K562 (cell line): ENCODE data around the gene HDHD3. TPM values are rescaled to one million over a fixed set of nuclear protein-coding genes. Genes with fewer than 3 reads are reported as not detected.

ENCODE experiments used
- ASH1L ChIP-seq: fragments of 450-650 bp; IDR thresholded peaks from 2 replicates; pipeline ENCODE4 v1.6.1; 2018; ENCODE audit warnings: borderline replicate concordance, mild to moderate bottlenecking, low read depth; ENCODE audit not compliant: partially characterized antibody
- BDP1 ChIP-seq: IDR thresholded peaks from 3 replicates; pipeline ENCODE4 v1.6.1; 2011; ENCODE audit not compliant: insufficient read length, insufficient read depth
- BRD4 ChIP-seq: fragments of 200-600 bp; sonication (generic); IDR thresholded peaks from 2 replicates; pipeline ENCODE4 v1.6.1; 2017; ENCODE audit warnings: inconsistent platforms
- CHD4 ChIP-seq: fragments of 200-600 bp; sonication (generic); IDR thresholded peaks from 3 replicates; pipeline ENCODE4 v1.6.1; 2012; ENCODE audit warnings: low read depth, mild to moderate bottlenecking, mixed read lengths, low read length, inconsistent platforms; ENCODE audit not compliant: insufficient read depth, insufficient replicate concordance, poor library complexity, severe bottlenecking
- HBP1 ChIP-seq: fragments of 450-650 bp; formaldehyde crosslinking; IDR thresholded peaks from 2 replicates; pipeline ENCODE4 v1.4.0; 2022; ENCODE audit warnings: missing genetic modification characterization
- KLF1 ChIP-seq: fragments of 450-650 bp; IDR thresholded peaks from 2 replicates; pipeline ENCODE4 v1.6.1; 2016; ENCODE audit warnings: missing genetic modification characterization, missing compliant biosample characterization
- MCM2 ChIP-seq: fragments of 450-650 bp; IDR thresholded peaks from 2 replicates; pipeline ENCODE4 v1.6.1; 2017; ENCODE audit warnings: low read depth, mild to moderate bottlenecking
- NFXL1 ChIP-seq: fragments of 450-650 bp; formaldehyde crosslinking; IDR thresholded peaks from 2 replicates; pipeline ENCODE4 v1.4.0; 2021; ENCODE audit warnings: mild to moderate bottlenecking
- POLR3G ChIP-seq: IDR thresholded peaks from 2 replicates; pipeline ENCODE4 v1.6.1; 2011; ENCODE audit not compliant: insufficient read length, insufficient replicate concordance; ENCODE audit errors: extremely low read depth
- PRDM10 ChIP-seq: fragments of 450-650 bp; IDR thresholded peaks from 2 replicates; pipeline ENCODE4 v1.6.1; 2018; ENCODE audit not compliant: partially characterized antibody
- RBM22 ChIP-seq: fragments of 200-400 bp; formaldehyde crosslinking; IDR thresholded peaks from 2 replicates; pipeline ENCODE4 v1.6.1; 2018; ENCODE audit warnings: low read length, low read depth; ENCODE audit not compliant: poor library complexity, severe bottlenecking
- RFX5 ChIP-seq: IDR thresholded peaks from 2 replicates; pipeline ENCODE4 v1.6.1; 2011; ENCODE audit warnings: low read depth, mild to moderate bottlenecking, improper control_type of control experiment, low read length
- TEAD2 ChIP-seq: fragments of 450-650 bp; IDR thresholded peaks from 2 replicates; pipeline ENCODE4 v1.6.1; 2016; ENCODE audit warnings: missing genetic modification characterization, control low read depth, missing compliant biosample characterization
- ZFP1 ChIP-seq: fragments of 450-650 bp; formaldehyde crosslinking; IDR thresholded peaks from 2 replicates; pipeline ENCODE4 v1.4.0; 2020; ENCODE audit warnings: mild to moderate bottlenecking, mixed read lengths
- ZNF175 ChIP-seq: fragments of 200-800 bp; sonication (Bioruptor generic); IDR thresholded peaks from 2 replicates; pipeline ENCODE4 v1.6.1; 2016; ENCODE audit warnings: low read depth, mild to moderate bottlenecking, missing genetic modification characterization, missing compliant biosample characterization
- ZNF408 ChIP-seq: fragments of 250-450 bp; sonication (Bioruptor Pico); IDR thresholded peaks from 2 replicates; pipeline ENCODE4 v1.4.0; 2020; ENCODE audit warnings: low read depth, mild to moderate bottlenecking, moderate library complexity
- ZNF586 ChIP-seq: fragments of 450-650 bp; formaldehyde crosslinking; conservative IDR thresholded peaks from 2 replicates; pipeline ENCODE4 v1.4.0; 2020; ENCODE audit warnings: mild to moderate bottlenecking, moderate library complexity
- polyA plus RNA-seq, 8 experiments: library from polyadenylated mRNA; depleted of rRNA in 4 of 8; stranded (reverse) in 5 of 8; unstranded in 3 of 8; fragments of >200 nt; fragmentation: Nextera tagmentation in 2 of 8; fragmentation: Illumina TruSeq in 1 of 8; extraction: Ambion mirVana in 2 of 8; extraction: Trizol in 1 of 8; gene quantifications; 2 replicates each; pipeline versions ENCODE4 v1.2.1 to v1.2.3, GENCODE V29; 2011 to 2014; ENCODE audit warnings: inconsistent platforms in 1 of 8, missing spikeins in 1 of 8
- total RNA-seq, 7 experiments: library from RNA; depleted of rRNA in 6 of 7; stranded (reverse); fragments of >200 nt in 6 of 7; fragmentation: Illumina TruSeq in 2 of 7; extraction: Trizol in 2 of 7; gene quantifications; 2 replicates each; pipeline versions ENCODE4 v1.2.1 to v1.2.3, GENCODE V29; 2011 to 2021; ENCODE audit warnings: low replicate concordance in 1 of 7
- TF ChIP-seq, protein P1 (sequence below): fragments of 450-650 bp; IDR thresholded peaks from 2 replicates; pipeline ENCODE4 v1.6.1; 2016
- TF ChIP-seq, protein P2 (sequence below): fragments of 450-650 bp; formaldehyde crosslinking; IDR thresholded peaks from 2 replicates; pipeline ENCODE4 v1.4.0; 2020; ENCODE audit warnings: mild to moderate bottlenecking, mixed read lengths
- TF ChIP-seq, protein P3 (sequence below): sonication (generic); formaldehyde crosslinking; IDR thresholded peaks from 2 replicates; pipeline ENCODE4 v1.8.0; 2022; ENCODE audit warnings: missing genetic modification reagents, mild to moderate bottlenecking, borderline replicate concordance

Gene HDHD3
- total and polyA plus RNA-seq, 9 of the 15 experiments (the other 6 are each of a cell fraction or from before 2014, with no cell fraction given) = 1.1 to 19.1 (median 10.9) TPM

DNA sequence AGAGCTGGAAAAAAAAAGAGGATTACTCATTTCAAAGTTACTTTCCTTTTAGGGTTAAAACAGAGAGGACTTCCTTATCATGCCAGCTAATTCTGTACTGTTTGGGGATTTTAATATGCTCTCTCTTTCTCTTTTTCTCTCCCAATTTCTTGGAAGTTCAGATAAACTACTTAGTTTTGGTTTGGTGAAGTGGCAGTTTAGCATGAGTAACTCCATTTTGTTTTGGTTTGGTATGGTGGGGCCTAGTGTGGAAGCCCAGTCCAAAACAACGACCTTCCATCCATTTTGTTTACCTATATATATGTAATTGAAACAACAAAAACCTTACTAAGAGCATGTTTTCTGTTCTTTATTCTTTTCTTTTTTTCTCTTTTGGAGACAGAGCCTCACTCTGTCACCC is 31.1 kb downstream of the HDHD3 start (continued):
- TF ChIP-seq, protein P1, sequence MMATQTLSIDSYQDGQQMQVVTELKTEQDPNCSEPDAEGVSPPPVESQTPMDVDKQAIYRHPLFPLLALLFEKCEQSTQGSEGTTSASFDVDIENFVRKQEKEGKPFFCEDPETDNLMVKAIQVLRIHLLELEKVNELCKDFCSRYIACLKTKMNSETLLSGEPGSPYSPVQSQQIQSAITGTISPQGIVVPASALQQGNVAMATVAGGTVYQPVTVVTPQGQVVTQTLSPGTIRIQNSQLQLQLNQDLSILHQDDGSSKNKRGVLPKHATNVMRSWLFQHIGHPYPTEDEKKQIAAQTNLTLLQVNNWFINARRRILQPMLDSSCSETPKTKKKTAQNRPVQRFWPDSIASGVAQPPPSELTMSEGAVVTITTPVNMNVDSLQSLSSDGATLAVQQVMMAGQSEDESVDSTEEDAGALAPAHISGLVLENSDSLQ = no peak
- TF ChIP-seq ZNF586 (no peak), HBP1 (CRISPR knock-in tag) (0 out of 2 replicates have a peak, but pooled peaks have one; percentile 11), PRDM10 (no peak), TEAD2 (peak; percentile 92), CHD4 (no peak), POLR3G (no peak), RFX5 (no peak), ASH1L (no peak), KLF1 (tag) (no peak), NFXL1 (CRISPR knock-in tag) (peak; percentile 94), ZNF408 (CRISPR knock-in tag) (no peak), ZFP1 (CRISPR knock-in tag) (peak; percentile 76; the same call in 1 of the 2 replicates), ZNF175 (peak; percentile 86), BDP1 (no peak), BRD4 (no peak), MCM2 (no peak), RBM22 (no peak)
- TF ChIP-seq, protein P2, sequence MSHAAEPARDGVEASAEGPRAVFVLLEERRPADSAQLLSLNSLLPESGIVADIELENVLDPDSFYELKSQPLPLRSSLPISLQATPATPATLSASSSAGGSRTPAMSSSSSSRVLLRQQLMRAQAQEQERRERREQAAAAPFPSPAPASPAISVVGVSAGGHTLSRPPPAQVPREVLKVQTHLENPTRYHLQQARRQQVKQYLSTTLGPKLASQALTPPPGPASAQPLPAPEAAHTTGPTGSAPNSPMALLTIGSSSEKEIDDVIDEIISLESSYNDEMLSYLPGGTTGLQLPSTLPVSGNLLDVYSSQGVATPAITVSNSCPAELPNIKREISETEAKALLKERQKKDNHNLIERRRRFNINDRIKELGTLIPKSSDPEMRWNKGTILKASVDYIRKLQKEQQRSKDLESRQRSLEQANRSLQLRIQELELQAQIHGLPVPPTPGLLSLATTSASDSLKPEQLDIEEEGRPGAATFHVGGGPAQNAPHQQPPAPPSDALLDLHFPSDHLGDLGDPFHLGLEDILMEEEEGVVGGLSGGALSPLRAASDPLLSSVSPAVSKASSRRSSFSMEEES (CRISPR knock-in tag) = peak; percentile 17
- TF ChIP-seq, protein P3, sequence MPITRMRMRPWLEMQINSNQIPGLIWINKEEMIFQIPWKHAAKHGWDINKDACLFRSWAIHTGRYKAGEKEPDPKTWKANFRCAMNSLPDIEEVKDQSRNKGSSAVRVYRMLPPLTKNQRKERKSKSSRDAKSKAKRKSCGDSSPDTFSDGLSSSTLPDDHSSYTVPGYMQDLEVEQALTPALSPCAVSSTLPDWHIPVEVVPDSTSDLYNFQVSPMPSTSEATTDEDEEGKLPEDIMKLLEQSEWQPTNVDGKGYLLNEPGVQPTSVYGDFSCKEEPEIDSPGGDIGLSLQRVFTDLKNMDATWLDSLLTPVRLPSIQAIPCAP (CRISPR knock-in tag) = no peak
